ENCODE data around the gene TMEM256. TPM values are rescaled to one million over a fixed set of nuclear protein-coding genes. Genes with fewer than 3 reads are reported as not detected.

The TMEM256 gene
- total and polyA plus RNA-seq, 5 experiments from 2014 or later: 45.4 to 96.5 (median 62.6) TPM

DNA sequence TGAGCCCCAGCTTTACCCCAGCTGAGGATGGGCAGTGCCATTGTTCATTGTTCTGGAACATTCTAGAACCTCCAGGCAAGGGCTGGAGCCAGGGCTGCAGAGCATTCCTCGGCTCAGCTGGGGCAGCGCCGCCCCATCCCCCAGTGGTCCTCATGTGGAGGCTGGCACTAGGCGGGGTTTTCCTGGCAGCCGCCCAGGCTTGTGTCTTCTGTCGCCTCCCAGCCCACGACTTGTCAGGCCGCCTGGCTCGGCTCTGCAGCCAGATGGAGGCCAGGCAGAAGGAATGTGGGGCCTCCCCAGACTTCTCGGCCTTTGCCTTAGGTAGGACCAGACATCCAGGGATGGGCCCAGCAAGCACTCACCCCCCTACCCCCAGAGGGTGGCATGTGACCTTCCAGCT, 48.8 kb downstream of the TMEM256 start, which contains the start of gene TMEM95:
TSS of gene TMEM95 (plus strand) at position 104 of the 400 bp plus-strand sequence. CDS start at position 153, 49 bp downstream.
- Mint-ChIP-seq H3K27ac (peak within 1 kb of the TSS in 9 of 10 donors; percentile 29 to 91 (median 80)), H3K4me1 (peaks cover 13 to 52% (median 40%) of the 10 kb centered on the region in 4 donors), H3K27me3 (no peaks in the 10 kb centered on the region), H3K9me3 (no peaks in the 10 kb centered on the region), H3K4me3 (peak within 1 kb of the TSS in 5 of 10 donors; percentile 7 to 60 (median 18)), H3K36me3 (peaks cover 0 to 11% (median 0%) of the 10 kb centered on the region in 3 donors)
- no peak for DNase-seq
- ATAC-seq: no peak
- POLR2A ChIA-PET: interaction anchor here (0.6 to 5.1 kb wide), 14 partner anchors 18 to 234 kb away, joined by 3 to 65 read pairs (median 4); partner anchors contain the start of genes ACAP1, FGF11, GPS2 and TMEM102

DNA sequence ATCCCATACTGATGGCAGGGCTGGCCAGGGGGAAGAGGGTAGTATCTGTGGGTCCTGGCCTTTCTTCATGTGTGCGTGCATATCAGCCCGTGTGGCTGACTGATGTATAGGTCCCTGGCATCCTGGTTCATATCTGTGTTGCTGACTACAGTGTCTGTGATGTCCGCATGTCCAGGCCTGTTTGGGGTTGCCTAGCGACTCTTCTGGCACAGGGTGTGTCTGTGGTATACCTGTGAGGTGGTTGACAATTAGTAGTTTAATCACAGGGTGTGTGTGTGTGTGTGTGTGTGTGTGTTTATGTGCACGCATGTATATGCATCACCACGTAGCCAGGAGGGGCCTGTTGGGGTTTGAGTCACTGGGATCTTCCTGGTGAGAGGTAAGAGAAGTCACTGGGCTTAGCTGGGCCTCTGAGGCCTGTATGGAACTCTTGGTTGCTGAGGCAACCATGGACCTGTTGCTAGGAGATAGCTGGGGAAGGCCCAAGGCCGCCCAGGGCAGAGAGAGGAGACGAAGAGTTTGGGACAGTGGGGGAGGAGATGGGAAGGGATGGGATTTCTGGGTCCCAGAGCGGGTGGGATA, 49.5 kb downstream of the TMEM256 start:
- Mint-ChIP-seq H3K9me3 (no peaks in the 10 kb centered on the region), H3K36me3 (peaks cover 0 to 17% (median 4%) of the 10 kb centered on the region in 3 donors), H3K27ac (peak overlapping the region in 9 of 10 donors; percentile 15 to 91 (median 80)), H3K4me3 (peak overlapping the region in 4 of 10 donors; percentile 7 to 60 (median 14)), H3K4me1 (peaks cover 15 to 58% (median 45%) of the 10 kb centered on the region in 4 donors), H3K27me3 (no peaks in the 10 kb centered on the region)
- POLR2A ChIA-PET: interaction anchor here (0.6 to 5.1 kb wide), 10 partner anchors 18 to 101 kb away, joined by 3 to 65 read pairs (median 3); partner anchors contain the start of genes ACAP1, FGF11, GPS2 and TMEM102
- no peak for DNase-seq
- no peak for ATAC-seq

Other genes starting within 250 kb of the TMEM256 start
Only the 30 nearest of the 39 such genes appear.
- 10 to 100 TPM; 80.7 to 81.5 TPM for gene DVL2, start 169.6 kb downstream of the TMEM256 start, total RNA-seq
- gene DVL2, start 169.6 kb downstream of the TMEM256 start, polyA plus RNA-seq: 10 to 100 TPM; 19.3 to 26.5 (median 19.3) TPM
- gene PHF23, start 164.6 kb downstream of the TMEM256 start, total RNA-seq: 10 to 100 TPM; 49.9 to 53.9 TPM
- gene PHF23, start 164.6 kb downstream of the TMEM256 start, polyA plus RNA-seq: 10 to 100 TPM; 18.1 to 35.7 (median 22.2) TPM
- gene GABARAP, start 161.6 kb downstream of the TMEM256 start, total RNA-seq: 100 to 1,000 TPM; 268 to 280 TPM
- gene GABARAP, start 161.6 kb downstream of the TMEM256 start, polyA plus RNA-seq: 100 to 1,000 TPM; 799 to 964 (median 817) TPM
- 100 to 1,000 TPM; 138 to 142 TPM for gene CTDNEP1, start 152.4 kb downstream of the TMEM256 start, total RNA-seq
- gene CTDNEP1, start 152.4 kb downstream of the TMEM256 start, polyA plus RNA-seq: 10 to 100 TPM; 33.6 to 42.3 (median 39.7) TPM
- 10 to 100 TPM; 35.1 to 36.1 TPM for gene ELP5, start 151.9 kb downstream of the TMEM256 start, total RNA-seq
- 10 to 100 TPM; 55.5 to 94.0 (median 70.8) TPM for gene ELP5, start 151.9 kb downstream of the TMEM256 start, polyA plus RNA-seq
- 1 to 10 TPM; 4.2 to 7.4 TPM for gene CLDN7, start 141.6 kb downstream of the TMEM256 start, total RNA-seq
- 1 to 10 TPM; 5.7 to 8.6 (median 7.1) TPM for gene CLDN7, start 141.6 kb downstream of the TMEM256 start, polyA plus RNA-seq
- not detected for gene SLC2A4, start 122.4 kb downstream of the TMEM256 start, total RNA-seq
- not detected for gene SLC2A4, start 122.4 kb downstream of the TMEM256 start, polyA plus RNA-seq
- gene YBX2, start 109.5 kb downstream of the TMEM256 start, total RNA-seq: 1 to 10 TPM in 1 of 2 experiments, under 1 TPM in 1; 0.66 to 1.2 TPM
- gene YBX2, start 109.5 kb downstream of the TMEM256 start, polyA plus RNA-seq: not detected
- 100 to 1,000 TPM; 308 to 327 TPM for gene EIF5A, start 96.5 kb downstream of the TMEM256 start, total RNA-seq
- 100 to 1,000 TPM; 209 to 690 (median 643) TPM for gene EIF5A, start 96.5 kb downstream of the TMEM256 start, polyA plus RNA-seq
- 100 to 1,000 TPM; 146 to 147 TPM for gene GPS2, start 88.7 kb downstream of the TMEM256 start, total RNA-seq
- 100 to 1,000 TPM in 1 of 3 donors, 10 to 100 TPM in 2; 75.7 to 107 (median 98.6) TPM for gene GPS2, start 88.7 kb downstream of the TMEM256 start, polyA plus RNA-seq
- 10 to 100 TPM; 74.7 to 82.7 TPM for gene NEURL4, start 74.8 kb downstream of the TMEM256 start, total RNA-seq
- gene NEURL4, start 74.8 kb downstream of the TMEM256 start, polyA plus RNA-seq: 1 to 10 TPM in 2 of 3 donors, under 1 TPM in 1; 0.90 to 2.7 (median 1.1) TPM
- 100 to 1,000 TPM; 450 to 466 TPM for gene ACAP1, start 67.6 kb downstream of the TMEM256 start, total RNA-seq
- 100 to 1,000 TPM; 246 to 295 (median 283) TPM for gene ACAP1, start 67.6 kb downstream of the TMEM256 start, polyA plus RNA-seq
- gene KCTD11, start 51.9 kb downstream of the TMEM256 start, total RNA-seq: 1 to 10 TPM; 4.6 to 5.0 TPM
- 1 to 10 TPM; 1.2 to 1.6 (median 1.3) TPM for gene KCTD11, start 51.9 kb downstream of the TMEM256 start, polyA plus RNA-seq
- gene TMEM95, start 48.9 kb downstream of the TMEM256 start, total RNA-seq: not detected
- gene TMEM95, start 48.9 kb downstream of the TMEM256 start, polyA plus RNA-seq: not detected
- gene TNK1, start 23.0 kb downstream of the TMEM256 start, total RNA-seq: 10 to 100 TPM; 20.8 to 23.1 TPM
- gene TNK1, start 23.0 kb downstream of the TMEM256 start, polyA plus RNA-seq: 1 to 10 TPM; 5.8 to 8.5 (median 7.6) TPM
- 10 to 100 TPM; 75.8 to 79.4 TPM for gene PLSCR3, start 9.6 kb downstream of the TMEM256 start, total RNA-seq
- gene PLSCR3, start 9.6 kb downstream of the TMEM256 start, polyA plus RNA-seq: 100 to 1,000 TPM in 2 of 3 donors, 10 to 100 TPM in 1; 90.5 to 152 (median 125) TPM
- 10 to 100 TPM; 12.3 to 14.7 TPM for gene NLGN2, start 3.7 kb upstream of the TMEM256 start, total RNA-seq
- under 1 TPM; 0.03 to 0.23 (median 0.08) TPM for gene NLGN2, start 3.7 kb upstream of the TMEM256 start, polyA plus RNA-seq
- gene SPEM1, start 16.2 kb upstream of the TMEM256 start, total RNA-seq: not detected
- not detected for gene SPEM1, start 16.2 kb upstream of the TMEM256 start, polyA plus RNA-seq
- not detected for gene SPEM2, start 21.5 kb upstream of the TMEM256 start, total RNA-seq
- gene SPEM2, start 21.5 kb upstream of the TMEM256 start, polyA plus RNA-seq: not detected
- not detected for gene SPEM3, start 24.8 kb upstream of the TMEM256 start, total RNA-seq
- gene SPEM3, start 24.8 kb upstream of the TMEM256 start, polyA plus RNA-seq: not detected
- 10 to 100 TPM; 12.2 to 12.8 TPM for gene TMEM102, start 31.3 kb upstream of the TMEM256 start, total RNA-seq
- 10 to 100 TPM in 2 of 3 donors, 1 to 10 TPM in 1; 9.8 to 19.1 (median 12.1) TPM for gene TMEM102, start 31.3 kb upstream of the TMEM256 start, polyA plus RNA-seq
- 1 to 10 TPM; 2.4 to 3.0 TPM for gene FGF11, start 35.4 kb upstream of the TMEM256 start, total RNA-seq
- gene FGF11, start 35.4 kb upstream of the TMEM256 start, polyA plus RNA-seq: under 1 TPM; 0.10 to 0.32 (median 0.22) TPM
- gene CHRNB1, start 41.0 kb upstream of the TMEM256 start, total RNA-seq: 1 to 10 TPM; 5.4 to 7.3 TPM
- gene CHRNB1, start 41.0 kb upstream of the TMEM256 start, polyA plus RNA-seq: 10 to 100 TPM; 18.1 to 24.5 (median 24.3) TPM
- gene ZBTB4, start 75.5 kb upstream of the TMEM256 start, total RNA-seq: 100 to 1,000 TPM; 101 to 104 TPM
- 10 to 100 TPM; 16.8 to 28.4 (median 19.7) TPM for gene ZBTB4, start 75.5 kb upstream of the TMEM256 start, polyA plus RNA-seq
- gene SLC35G6, start 77.3 kb upstream of the TMEM256 start, total RNA-seq: not detected
- gene SLC35G6, start 77.3 kb upstream of the TMEM256 start, polyA plus RNA-seq: not detected
- gene POLR2A, start 80.3 kb upstream of the TMEM256 start, total RNA-seq: 100 to 1,000 TPM; 186 to 193 TPM
- 10 to 100 TPM; 31.1 to 68.0 (median 47.3) TPM for gene POLR2A, start 80.3 kb upstream of the TMEM256 start, polyA plus RNA-seq
- 10 to 100 TPM; 25.7 to 26.6 TPM for gene TNFSF12, start 145.0 kb upstream of the TMEM256 start, total RNA-seq
- 10 to 100 TPM; 19.3 to 28.6 (median 25.8) TPM for gene TNFSF12, start 145.0 kb upstream of the TMEM256 start, polyA plus RNA-seq
- 1 to 10 TPM; 2.9 to 3.0 TPM for gene TNFSF13, start 154.7 kb upstream of the TMEM256 start, total RNA-seq
- 1 to 10 TPM; 1.2 to 3.7 (median 2.1) TPM for gene TNFSF13, start 154.7 kb upstream of the TMEM256 start, polyA plus RNA-seq
- gene SENP3, start 157.8 kb upstream of the TMEM256 start, total RNA-seq: 10 to 100 TPM; 48.0 to 56.8 TPM
- 10 to 100 TPM; 13.8 to 14.1 (median 14.0) TPM for gene SENP3, start 157.8 kb upstream of the TMEM256 start, polyA plus RNA-seq
- gene CD68, start 175.5 kb upstream of the TMEM256 start, total RNA-seq: 1 to 10 TPM; 4.4 to 4.6 TPM
- gene CD68, start 175.5 kb upstream of the TMEM256 start, polyA plus RNA-seq: under 1 TPM; 0.15 to 0.59 (median 0.31) TPM

Data from naive thymus-derived CD8-positive, alpha-beta T cell (primary cell).